ENCODE results near the gene NPTN.
"Not testable (repeated sequence)": the region's sequence is repeated elsewhere in the genome, so short reads cannot be mapped to it uniquely, and the experiment has no call there.

The NPTN gene

GRCh38 chr15:73582851-73583379, 50.3 kb downstream of the NPTN start:
- Histone ChIP-seq H3K4me3 (ENCODE audit: insufficient read length, low read depth) (no peak overlapping the region), H3K4me1 (ENCODE audit: insufficient read depth, insufficient read length) (no peaks in the 10 kb centered on the region), H3K9ac (ENCODE audit: insufficient read length, low read depth) (no peak overlapping the region), H3K9me3 (ENCODE audit: insufficient read depth, low read length) (no peaks in the 10 kb centered on the region), H3K36me3 (ENCODE audit: insufficient read depth, insufficient read length, low read length) (peaks cover 86% of the 10 kb centered on the region), H3K27me3 (ENCODE audit: insufficient read depth, insufficient read length) (no peaks in the 10 kb centered on the region)
- TF ChIP-seq ZNF274 (IDR thresholded peaks at IDR 0.05; ENCODE audit: low read depth, low read length) (no peak), SUZ12 (IDR thresholded peaks at IDR 0.05; ENCODE audit: extremely low read depth, insufficient read depth, insufficient read length) (no peak), YY1 (IDR thresholded peaks at IDR 0.05; ENCODE audit: insufficient read depth, insufficient read length) (no peak)
- DNase-seq (ENCODE audit: low read depth, low spot score): no peak

GRCh38 chr15:73578026-73578425, 55.2 kb downstream of the NPTN start:
- H3K9ac ChIP-seq (ENCODE audit: insufficient read length, low read depth): no peak overlapping the region
- H3K4me1 ChIP-seq (ENCODE audit: insufficient read depth, insufficient read length): no peaks in the 10 kb centered on the region
- peaks cover 77% of the 10 kb centered on the region for H3K36me3 ChIP-seq (ENCODE audit: insufficient read depth, insufficient read length, low read length)
- no peaks in the 10 kb centered on the region for H3K9me3 ChIP-seq (ENCODE audit: insufficient read depth, low read length)
- DNase-seq (ENCODE audit: low read depth, low spot score): no peak
- no peaks in the 10 kb centered on the region for H3K27me3 ChIP-seq (ENCODE audit: insufficient read depth, insufficient read length)
- H3K4me3 ChIP-seq (ENCODE audit: insufficient read length, low read depth): no peak overlapping the region
- TF ChIP-seq YY1 (IDR thresholded peaks at IDR 0.05; ENCODE audit: insufficient read depth, insufficient read length): no peak
- no peak for TF ChIP-seq SUZ12 (IDR thresholded peaks at IDR 0.05; ENCODE audit: extremely low read depth, insufficient read depth, insufficient read length)
- TF ChIP-seq ZNF274 (IDR thresholded peaks at IDR 0.05; ENCODE audit: low read depth, low read length): no peak

GRCh38 chr15:73577593-73577992, 55.6 kb downstream of the NPTN start:
- DNase-seq (ENCODE audit: low read depth, low spot score); H3K9me3 ChIP-seq (ENCODE audit: insufficient read depth, low read length); H3K4me1 ChIP-seq (ENCODE audit: insufficient read depth, insufficient read length); H3K9ac ChIP-seq (ENCODE audit: insufficient read length, low read depth); H3K27me3 ChIP-seq (ENCODE audit: insufficient read depth, insufficient read length); H3K4me3 ChIP-seq (ENCODE audit: insufficient read length, low read depth): not testable (repeated sequence)
- peaks cover 77% of the 10 kb centered on the region for H3K36me3 ChIP-seq (ENCODE audit: insufficient read depth, insufficient read length, low read length)

- H3K9me3 ChIP-seq (ENCODE audit: insufficient read depth, low read length): no peaks in the 10 kb centered on the region
- H3K4me3 ChIP-seq (ENCODE audit: insufficient read length, low read depth): no peak overlapping the region
- DNase-seq (ENCODE audit: low read depth, low spot score): no peak
- TF ChIP-seq YY1 (IDR thresholded peaks at IDR 0.05; ENCODE audit: insufficient read depth, insufficient read length): no peak
- no peak overlapping the region for H3K9ac ChIP-seq (ENCODE audit: insufficient read length, low read depth)
- H3K4me1 ChIP-seq (ENCODE audit: insufficient read depth, insufficient read length): no peaks in the 10 kb centered on the region
- peaks cover 81% of the 10 kb centered on the region for H3K36me3 ChIP-seq (ENCODE audit: insufficient read depth, insufficient read length, low read length)
- no peaks in the 10 kb centered on the region for H3K27me3 ChIP-seq (ENCODE audit: insufficient read depth, insufficient read length)
Measured at GRCh38 chr15:73575636-73576247, 57.4 kb downstream of the NPTN start.

GRCh38 chr15:73573572-73573971, 59.6 kb downstream of the NPTN start:
- Histone ChIP-seq H3K9me3 (ENCODE audit: insufficient read depth, low read length) (no peaks in the 10 kb centered on the region), H3K27me3 (ENCODE audit: insufficient read depth, insufficient read length) (no peaks in the 10 kb centered on the region), H3K36me3 (ENCODE audit: insufficient read depth, insufficient read length, low read length) (peaks cover 89% of the 10 kb centered on the region), H3K4me3 (ENCODE audit: insufficient read length, low read depth) (no peak overlapping the region), H3K9ac (ENCODE audit: insufficient read length, low read depth) (no peak overlapping the region), H3K4me1 (ENCODE audit: insufficient read depth, insufficient read length) (no peaks in the 10 kb centered on the region)
- no peak for DNase-seq (ENCODE audit: low read depth, low spot score)
- TF ChIP-seq SUZ12 (IDR thresholded peaks at IDR 0.05; ENCODE audit: extremely low read depth, insufficient read depth, insufficient read length) (no peak), YY1 (IDR thresholded peaks at IDR 0.05; ENCODE audit: insufficient read depth, insufficient read length) (no peak), ZNF274 (IDR thresholded peaks at IDR 0.05; ENCODE audit: low read depth, low read length) (no peak)

GRCh38 chr15:73573037-73573436, 60.2 kb downstream of the NPTN start:
- Histone ChIP-seq H3K9ac (ENCODE audit: insufficient read length, low read depth) (no peak overlapping the region), H3K4me3 (ENCODE audit: insufficient read length, low read depth) (no peak overlapping the region), H3K27me3 (ENCODE audit: insufficient read depth, insufficient read length) (no peaks in the 10 kb centered on the region), H3K36me3 (ENCODE audit: insufficient read depth, insufficient read length, low read length) (peaks cover 89% of the 10 kb centered on the region), H3K9me3 (ENCODE audit: insufficient read depth, low read length) (no peaks in the 10 kb centered on the region), H3K4me1 (ENCODE audit: insufficient read depth, insufficient read length) (no peaks in the 10 kb centered on the region)
- TF ChIP-seq YY1 (IDR thresholded peaks at IDR 0.05; ENCODE audit: insufficient read depth, insufficient read length): no peak
- TF ChIP-seq SUZ12 (IDR thresholded peaks at IDR 0.05; ENCODE audit: extremely low read depth, insufficient read depth, insufficient read length): no peak
- DNase-seq (ENCODE audit: low read depth, low spot score): no peak

- no peak overlapping the region for H3K4me3 ChIP-seq (ENCODE audit: insufficient read length, low read depth)
- H3K4me1 ChIP-seq (ENCODE audit: insufficient read depth, insufficient read length): no peaks in the 10 kb centered on the region
- no peaks in the 10 kb centered on the region for H3K27me3 ChIP-seq (ENCODE audit: insufficient read depth, insufficient read length)
- DNase-seq (ENCODE audit: low read depth, low spot score): no peak
- peaks cover 92% of the 10 kb centered on the region for H3K36me3 ChIP-seq (ENCODE audit: insufficient read depth, insufficient read length, low read length)
- no peaks in the 10 kb centered on the region for H3K9me3 ChIP-seq (ENCODE audit: insufficient read depth, low read length)
- H3K9ac ChIP-seq (ENCODE audit: insufficient read length, low read depth): no peak overlapping the region
- no peak for TF ChIP-seq SUZ12 (IDR thresholded peaks at IDR 0.05; ENCODE audit: extremely low read depth, insufficient read depth, insufficient read length)
- no peak for TF ChIP-seq ZNF274 (IDR thresholded peaks at IDR 0.05; ENCODE audit: low read depth, low read length)
- no peak for TF ChIP-seq YY1 (IDR thresholded peaks at IDR 0.05; ENCODE audit: insufficient read depth, insufficient read length)
Measured at GRCh38 chr15:73572296-73572695, 60.9 kb downstream of the NPTN start.

GRCh38 chr15:73571346-73571745, 61.8 kb downstream of the NPTN start:
- no peak overlapping the region for H3K9ac ChIP-seq (ENCODE audit: insufficient read length, low read depth)
- no peak for DNase-seq (ENCODE audit: low read depth, low spot score)
- H3K4me1 ChIP-seq (ENCODE audit: insufficient read depth, insufficient read length): no peaks in the 10 kb centered on the region
- no peaks in the 10 kb centered on the region for H3K27me3 ChIP-seq (ENCODE audit: insufficient read depth, insufficient read length)
- no peaks in the 10 kb centered on the region for H3K9me3 ChIP-seq (ENCODE audit: insufficient read depth, low read length)
- no peak overlapping the region for H3K4me3 ChIP-seq (ENCODE audit: insufficient read length, low read depth)
- TF ChIP-seq YY1 (IDR thresholded peaks at IDR 0.05; ENCODE audit: insufficient read depth, insufficient read length): no peak
- no peak for TF ChIP-seq ZNF274 (IDR thresholded peaks at IDR 0.05; ENCODE audit: low read depth, low read length)
- TF ChIP-seq SUZ12 (IDR thresholded peaks at IDR 0.05; ENCODE audit: extremely low read depth, insufficient read depth, insufficient read length): no peak
- peaks cover 93% of the 10 kb centered on the region for H3K36me3 ChIP-seq (ENCODE audit: insufficient read depth, insufficient read length, low read length)
